Testis (tissue), 2 donors: ENCODE results near the gene SPA17.

Source experiments
- POLR2A ChIP-seq: fragments of 450-650 bp; IDR thresholded peaks from one replicate; pipeline ENCODE4 v1.6.1; 2017; ENCODE audit warnings: antibody characterized with exemption, mild to moderate bottlenecking, moderate library complexity
- TF ChIP-seq, protein P1 (sequence below), 3 experiments: fragments of 450-650 bp in 2 of 3; fragments of 200-600 bp in 1 of 3; sonication (generic) in 1 of 3; IDR thresholded peaks; one replicate each; pipeline ENCODE4 v1.5.1; 2016 to 2019; ENCODE audit warnings: antibody characterized with exemption in 3 of 3, mild to moderate bottlenecking in 2 of 3, moderate library complexity in 1 of 3

DNA sequence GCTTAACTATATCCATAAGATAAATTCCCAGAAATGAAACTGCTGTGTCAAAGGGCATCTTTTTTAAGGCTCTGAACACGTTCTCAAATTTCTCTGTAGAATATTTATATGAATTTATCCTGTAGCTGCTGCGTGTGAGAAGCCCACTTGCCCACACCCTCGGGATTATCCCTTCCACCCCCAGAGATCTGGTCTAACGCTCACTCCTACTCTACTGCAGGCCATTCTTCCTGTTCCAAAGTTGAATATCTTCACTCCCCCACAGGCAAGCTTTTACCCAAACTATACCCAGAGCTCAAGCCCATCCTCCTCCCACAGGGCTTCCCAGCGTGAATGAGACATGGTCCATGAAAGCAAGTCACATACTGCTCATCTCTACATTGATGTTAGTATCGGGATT is 25.1 kb upstream of the SPA17 start:
- TF ChIP-seq, protein P1, sequence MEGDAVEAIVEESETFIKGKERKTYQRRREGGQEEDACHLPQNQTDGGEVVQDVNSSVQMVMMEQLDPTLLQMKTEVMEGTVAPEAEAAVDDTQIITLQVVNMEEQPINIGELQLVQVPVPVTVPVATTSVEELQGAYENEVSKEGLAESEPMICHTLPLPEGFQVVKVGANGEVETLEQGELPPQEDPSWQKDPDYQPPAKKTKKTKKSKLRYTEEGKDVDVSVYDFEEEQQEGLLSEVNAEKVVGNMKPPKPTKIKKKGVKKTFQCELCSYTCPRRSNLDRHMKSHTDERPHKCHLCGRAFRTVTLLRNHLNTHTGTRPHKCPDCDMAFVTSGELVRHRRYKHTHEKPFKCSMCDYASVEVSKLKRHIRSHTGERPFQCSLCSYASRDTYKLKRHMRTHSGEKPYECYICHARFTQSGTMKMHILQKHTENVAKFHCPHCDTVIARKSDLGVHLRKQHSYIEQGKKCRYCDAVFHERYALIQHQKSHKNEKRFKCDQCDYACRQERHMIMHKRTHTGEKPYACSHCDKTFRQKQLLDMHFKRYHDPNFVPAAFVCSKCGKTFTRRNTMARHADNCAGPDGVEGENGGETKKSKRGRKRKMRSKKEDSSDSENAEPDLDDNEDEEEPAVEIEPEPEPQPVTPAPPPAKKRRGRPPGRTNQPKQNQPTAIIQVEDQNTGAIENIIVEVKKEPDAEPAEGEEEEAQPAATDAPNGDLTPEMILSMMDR (IDR thresholded peaks at IDR 0.05) = no peak
- no peak for TF ChIP-seq POLR2A
